Liver (tissue), 9 donors: ENCODE results near the gene IGSF6. TPM values are rescaled to one million over a fixed set of nuclear protein-coding genes. Genes with fewer than 3 reads are reported as not detected.

Experiments
- DNase-seq: peaks from one replicate; pipeline ENCODE4 v3.0.0-alpha.2; 2017; ENCODE audit warnings: low spot score
- H3K27ac ChIP-seq, 2 donors: one replicate each; pipeline ENCODE4 v1.7.0; 2013; ENCODE audit warnings: inconsistent platforms in 2 of 2, low read length in 2 of 2, control low read depth in 1 of 2, low read depth in 1 of 2, mild to moderate bottlenecking in 1 of 2
- H3K27me3 ChIP-seq, 4 donors: one replicate each; pipeline versions ENCODE4 v1.6.1 to v1.7.0; 2013; ENCODE audit warnings: low read length in 3 of 4, inconsistent platforms in 1 of 4, mild to moderate bottlenecking in 1 of 4, moderate library complexity in 1 of 4; ENCODE audit not compliant: control insufficient read depth in 4 of 4, insufficient read depth in 4 of 4
- H3K36me3 ChIP-seq, 4 donors: one replicate each; pipeline versions ENCODE4 v1.6.1 to v1.7.0; 2013; ENCODE audit warnings: low read length in 3 of 4, mild to moderate bottlenecking in 3 of 4, low read depth in 1 of 4, moderate library complexity in 1 of 4; ENCODE audit not compliant: control insufficient read depth in 4 of 4, insufficient read depth in 3 of 4
- H3K4me1 ChIP-seq, 4 donors: one replicate each; pipeline versions ENCODE4 v1.6.1 to v1.7.0; 2013; ENCODE audit warnings: low read length in 3 of 4, mild to moderate bottlenecking in 3 of 4, moderate library complexity in 1 of 4; ENCODE audit not compliant: control insufficient read depth in 4 of 4, insufficient read depth in 4 of 4
- H3K4me3 ChIP-seq, 3 donors: one replicate each; pipeline versions ENCODE4 v1.6.1 to v1.7.0; 2013; ENCODE audit warnings: low read length in 3 of 3, control low read depth in 1 of 3, low read depth in 1 of 3, mild to moderate bottlenecking in 1 of 3
- H3K9ac ChIP-seq, 2 donors: one replicate each; pipeline ENCODE4 v1.7.0; 2013; ENCODE audit warnings: low read length in 2 of 2, mild to moderate bottlenecking in 2 of 2, moderate library complexity in 2 of 2, control low read depth in 1 of 2, low read depth in 1 of 2
- H3K9me3 ChIP-seq, 4 donors: one replicate each; pipeline versions ENCODE4 v1.6.1 to v1.7.0; 2013; ENCODE audit warnings: low read length in 3 of 4; ENCODE audit not compliant: control insufficient read depth in 4 of 4
- ATF3 ChIP-seq: IDR thresholded peaks from 2 replicates; pipeline ENCODE4 v1.6.1; 2016; ENCODE audit warnings: antibody characterized with exemption
- CTCF ChIP-seq: fragments of 150-350 bp; IDR thresholded peaks from 2 replicates; pipeline ENCODE4 v1.5.1; 2017; ENCODE audit warnings: improper control_type of control experiment, low read depth, low read length; ENCODE audit not compliant: missing input control
- EGR1 ChIP-seq, 2 donors: IDR thresholded peaks; 2 replicates each; pipeline ENCODE4 v1.6.1; 2016 to 2018; ENCODE audit warnings: antibody characterized with exemption in 2 of 2, low read depth in 2 of 2
- FOXA1 ChIP-seq: IDR thresholded peaks from 2 replicates; pipeline ENCODE4 v1.6.1; 2016; ENCODE audit warnings: antibody characterized with exemption
- GABPA ChIP-seq, 2 donors: IDR thresholded peaks in 1 of 2; conservative IDR thresholded peaks in 1 of 2; 2 replicates each; pipeline ENCODE4 v1.6.1; 2016; ENCODE audit warnings: antibody characterized with exemption in 2 of 2, mild to moderate bottlenecking in 1 of 2, moderate library complexity in 1 of 2
- HNF4A ChIP-seq, 2 donors: conservative IDR thresholded peaks; 2 replicates each; pipeline ENCODE4 v1.6.1; 2016; ENCODE audit warnings: antibody characterized with exemption in 2 of 2, mild to moderate bottlenecking in 2 of 2
- HNF4G ChIP-seq: IDR thresholded peaks from 2 replicates; pipeline ENCODE4 v1.6.1; 2016; ENCODE audit warnings: antibody characterized with exemption
- MAX ChIP-seq: IDR thresholded peaks from 2 replicates; pipeline ENCODE4 v1.6.1; 2016; ENCODE audit warnings: antibody characterized with exemption
- NR2F2 ChIP-seq: IDR thresholded peaks from 2 replicates; pipeline ENCODE4 v1.6.1; 2016; ENCODE audit warnings: antibody characterized with exemption
- RAD21 ChIP-seq, 2 donors: IDR thresholded peaks; 2 replicates each; pipeline ENCODE4 v1.6.1; 2016; ENCODE audit warnings: antibody characterized with exemption in 2 of 2, mild to moderate bottlenecking in 2 of 2
- REST ChIP-seq: IDR thresholded peaks from 2 replicates; pipeline ENCODE4 v1.6.1; 2016; ENCODE audit warnings: antibody characterized with exemption, mild to moderate bottlenecking
- RXRA ChIP-seq, 2 donors: IDR thresholded peaks; 2 replicates each; pipeline ENCODE4 v1.6.1; 2017 to 2018; ENCODE audit warnings: antibody characterized with exemption in 2 of 2, mild to moderate bottlenecking in 1 of 2
- SP1 ChIP-seq: IDR thresholded peaks from 2 replicates; pipeline ENCODE4 v1.6.1; 2018; ENCODE audit warnings: antibody characterized with exemption, mild to moderate bottlenecking
- TAF1 ChIP-seq: conservative IDR thresholded peaks from 2 replicates; pipeline ENCODE4 v1.6.1; 2016; ENCODE audit warnings: antibody characterized with exemption, mild to moderate bottlenecking
- ZBTB33 ChIP-seq: IDR thresholded peaks from 2 replicates; pipeline ENCODE4 v1.6.1; 2016; ENCODE audit warnings: antibody characterized with exemption
- WGBS: extraction: QIAGEN DNeasy Blood & Tissue Kit; methylation state at CpG from one replicate; pipeline ENCODE4 v1.1.7; 2013; 5-methylcytosine and 5-hydroxymethylcytosine counted together
- polyA plus RNA-seq, 2 donors: library from polyadenylated mRNA; stranded (reverse) in 1 of 2; unstranded in 1 of 2; fragments of 200-250 nt in 1 of 2; fragments of >200 nt in 1 of 2; fragmentation: Nextera tagmentation in 1 of 2; extraction: Ambion mirVana in 1 of 2; gene quantifications; one replicate each; pipeline versions ENCODE4 v1.2.1 to v1.2.3, GENCODE V29; 2013 to 2015
- total RNA-seq, 2 donors: library from RNA; depleted of rRNA; stranded (reverse); fragments of >200 nt; gene quantifications; one replicate each; pipeline ENCODE4 v1.2.3, GENCODE V29; 2014
- donor health status: healthy.
- donor health status: healthy.
- donor health status: healthy.
- donor health status: healthy.
- donor health status: healthy.

The IGSF6 gene
- total and polyA plus RNA-seq, 4 donors: 2.6 to 27.3 (median 5.4) TPM

GRCh38 chr16:21663889-21664647 lies 11.7 kb upstream of the IGSF6 start, which contains the start of gene OTOA:
OTOA (plus strand) TSS chr16:21663968; CDS start chr16:21678515, 14,547 bp downstream.
- TF ChIP-seq TAF1: no peak
- TF ChIP-seq GABPA (IDR thresholded peaks at IDR 0.05 in 1 of 2, conservative IDR thresholded peaks at IDR 0.05 in 1 of 2): no peak
- no peak for TF ChIP-seq HNF4A (conservative IDR thresholded peaks at IDR 0.05)
- no peak for TF ChIP-seq RAD21 (IDR thresholded peaks at IDR 0.05)
- no peak for TF ChIP-seq RXRA (IDR thresholded peaks at IDR 0.05)
- no peak for TF ChIP-seq FOXA1
- TF ChIP-seq HNF4G: no peak
- no peak for TF ChIP-seq ZBTB33
- TF ChIP-seq MAX: no peak
- no peak for TF ChIP-seq SP1
- no peak for TF ChIP-seq EGR1 (IDR thresholded peaks at IDR 0.05; ENCODE audit: low read depth in 2 of 2)
- TF ChIP-seq REST: no peak
- TF ChIP-seq NR2F2: no peak
- no peak for TF ChIP-seq ATF3
- TF ChIP-seq CTCF: no peak
- Histone ChIP-seq H3K9ac (no peak within 1 kb of the TSS), H3K4me1 (no peaks in the 10 kb centered on the region), H3K27me3 (no peaks in the 10 kb centered on the region), H3K27ac (no peak within 1 kb of the TSS), H3K4me3 (peak within 1 kb of the TSS in 1 of 3 donors; percentile 27), H3K9me3 (no peaks in the 10 kb centered on the region), H3K36me3 (no peaks in the 10 kb centered on the region)
- WGBS: 16% methylated on average over 45 of the region's 45 CpGs
- DNase-seq: peak; percentile 43
